HFF-Myc (cell line): ENCODE measurements around the gene PIEZO2.
"Not testable (repeated sequence)": the region's sequence is repeated elsewhere in the genome, so short reads cannot be mapped to it uniquely, and the experiment has no call there.

Source experiments
- DNase-seq: peaks from one replicate; pipeline ENCODE4 v3.0.0-alpha.2; 2011; ENCODE audit warnings: low read depth; ENCODE audit errors: extremely low read depth
- H3K4me3 ChIP-seq: replicated peaks from 2 replicates; pipeline ENCODE4 v1.5.1; 2011; ENCODE audit warnings: low read depth, mild to moderate bottlenecking, control low read depth, low read length
- CTCF ChIP-seq: IDR thresholded peaks from 2 replicates; pipeline ENCODE4 v1.5.1; 2012; ENCODE audit warnings: mild to moderate bottlenecking, low read depth, low read length, control low read depth; ENCODE audit errors: missing control alignments

The PIEZO2 gene

GRCh38 chr18:11145413-11146191 is 3.8 kb downstream of the PIEZO2 start:
- H3K4me3 ChIP-seq = no peak overlapping the region
- no peak for DNase-seq
- no peak for TF ChIP-seq CTCF

- H3K4me3 ChIP-seq = no peak overlapping the region
- no peak for TF ChIP-seq CTCF
- DNase-seq = no peak
Measured at GRCh38 chr18:11137400-11137799, 12.0 kb downstream of the PIEZO2 start.

- no peak for TF ChIP-seq CTCF
- DNase-seq = no peak
- H3K4me3 ChIP-seq = no peak overlapping the region
Measured at GRCh38 chr18:11136241-11136640, 13.1 kb downstream of the PIEZO2 start.

- no peak for DNase-seq
- no peak overlapping the region for H3K4me3 ChIP-seq
- no peak for TF ChIP-seq CTCF
Measured at GRCh38 chr18:11134940-11135339, 14.4 kb downstream of the PIEZO2 start.

- not testable (repeated sequence) for H3K4me3 ChIP-seq, DNase-seq
Measured at GRCh38 chr18:11129059-11129458, 20.3 kb downstream of the PIEZO2 start.

- TF ChIP-seq CTCF = no peak
- no peak for DNase-seq
- H3K4me3 ChIP-seq = no peak overlapping the region
Measured at GRCh38 chr18:11125492-11126315, 23.7 kb downstream of the PIEZO2 start.

GRCh38 chr18:11124054-11124453 is 25.3 kb downstream of the PIEZO2 start:
- TF ChIP-seq CTCF = no peak
- no peak for DNase-seq
- H3K4me3 ChIP-seq = no peak overlapping the region
